Cardiac septum (tissue), 1 donor: Measurements from ENCODE around the gene PARVG. TPM values are rescaled to one million over a fixed set of nuclear protein-coding genes. Genes with fewer than 3 reads are reported as not detected.
A peak's percentile ranks its signal among the peaks of the same experiment; 100 is the strongest.

Source experiments
- DNase-seq: peaks from one replicate; pipeline ENCODE4 v3.0.0-alpha.2; 2020; ENCODE audit warnings: low spot score
- intact Hi-C: fragments of 100-400 bp; cut with DNase I; formaldehyde crosslinking; loops from one replicate; pipeline ENCODE4 v1.14.0; 2022
- total RNA-seq: library from RNA; stranded (reverse); fragmentation: NEBNext Ultra II Directional; extraction: Animal tissue kit (Norgen Biotek cat#: 25700); gene quantifications from one replicate; pipeline ENCODE4 v1.2.1, GENCODE V29; 2021
- donor health status: DM: no; HTN: no; CAD: no.

Gene PARVG
- total RNA-seq, 1 donor from 2014 or later, result 2.1 TPM

DNA sequence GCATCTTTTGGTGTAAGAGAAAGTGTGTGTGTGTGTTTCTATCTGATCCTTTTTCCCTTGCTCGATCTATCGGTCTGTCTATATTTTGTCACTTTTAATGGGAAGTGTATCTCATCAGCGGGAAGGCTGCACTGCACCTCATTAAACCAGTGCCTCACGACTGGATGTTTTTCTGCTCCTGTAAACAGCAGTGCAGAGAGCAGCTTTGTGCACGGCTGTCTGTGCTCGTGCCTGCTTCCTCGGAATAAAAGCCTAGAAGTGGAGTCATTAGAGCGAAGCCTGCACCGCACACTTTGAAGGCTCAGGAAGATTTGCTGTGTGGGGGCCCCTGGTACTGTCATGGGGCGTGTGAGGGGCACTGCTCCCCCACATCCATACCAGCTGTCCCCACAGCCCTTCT, 27.0 kb upstream of the PARVG start:
- intact Hi-C loops, result no loop called here
- DNase-seq, result no peak

DNA sequence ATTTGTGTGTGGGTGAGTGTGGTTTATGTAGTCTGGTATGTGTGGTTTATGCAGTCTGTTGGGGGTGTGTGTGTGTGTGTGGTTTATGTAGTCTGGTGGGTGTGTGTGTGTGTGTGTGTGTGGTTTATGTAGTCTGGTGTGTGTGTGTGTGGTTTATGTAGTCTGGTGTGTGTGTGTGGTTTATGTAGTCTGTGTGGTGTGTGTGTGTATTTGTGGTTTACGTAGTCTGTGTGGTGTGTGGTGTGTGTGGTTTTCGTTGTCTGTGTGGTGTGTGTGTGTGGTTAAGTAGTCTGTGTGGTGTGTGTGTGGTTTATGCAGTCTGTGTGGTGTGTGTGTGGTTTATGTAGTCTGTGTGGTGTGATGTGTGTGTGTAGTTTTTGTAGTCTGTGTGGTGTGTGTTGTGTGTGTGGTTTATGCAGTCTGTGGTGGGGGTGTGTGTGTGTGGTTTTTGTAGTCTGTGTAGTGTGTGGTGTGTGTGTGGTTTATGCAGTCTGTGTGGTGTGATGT, 26.2 kb upstream of the PARVG start:
- intact Hi-C loops, result no loop called here
- DNase-seq, result no peak

DNA sequence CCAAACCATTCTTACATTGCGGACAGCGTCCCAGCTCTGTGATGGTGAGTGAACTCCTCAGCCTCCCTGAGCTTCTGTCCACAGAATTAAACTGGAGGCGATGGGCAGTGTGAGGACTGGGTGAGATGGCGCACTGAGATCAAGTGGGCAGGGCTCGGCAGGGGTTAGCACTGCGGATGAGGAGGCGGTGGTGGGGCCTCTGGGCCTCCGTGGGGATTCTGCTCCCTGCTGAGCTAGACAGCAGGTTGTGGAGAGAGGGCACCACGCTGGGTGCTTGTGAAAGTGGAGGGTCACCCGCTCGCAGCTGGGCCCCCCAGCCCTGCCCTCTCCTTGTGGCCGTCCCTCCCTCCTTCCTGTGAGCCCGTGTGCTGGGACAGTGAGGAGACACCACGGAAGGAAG, 25.6 kb upstream of the PARVG start:
- no peak for DNase-seq
- intact Hi-C loops, result no loop called here

DNA sequence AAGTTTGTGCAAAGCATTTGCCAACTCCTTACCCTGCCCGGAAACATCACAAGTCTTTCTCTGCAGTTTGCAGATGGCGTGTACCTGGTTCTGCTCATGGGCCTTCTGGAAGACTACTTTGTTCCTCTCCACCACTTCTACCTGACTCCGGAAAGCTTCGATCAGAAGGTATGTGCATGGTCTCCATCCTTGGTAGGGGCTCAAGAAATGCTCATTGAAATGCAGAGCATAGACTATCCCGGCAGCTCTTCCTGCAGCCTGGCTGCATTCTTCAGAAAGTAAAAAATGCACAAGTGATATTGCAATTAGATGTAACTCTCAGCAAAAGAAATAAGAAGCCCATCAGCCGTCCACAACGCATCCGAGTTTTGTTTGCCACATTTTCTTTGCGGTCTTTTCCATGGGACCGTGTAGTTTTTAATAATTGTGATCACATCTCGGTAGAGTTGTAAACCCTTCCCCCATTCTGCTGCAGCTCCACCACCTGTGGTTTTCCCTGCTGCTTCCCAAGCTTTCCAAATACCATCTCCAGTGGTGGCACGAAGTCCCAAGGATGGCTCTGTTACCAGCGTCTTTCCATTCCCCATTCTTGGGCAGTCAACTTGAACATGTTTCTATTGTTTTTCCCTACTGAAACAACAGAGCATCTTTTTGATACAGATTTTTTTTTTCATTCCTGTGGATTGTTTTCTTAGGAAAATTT, 22.7 kb upstream of the PARVG start:
- no peak for DNase-seq
- intact Hi-C loops, result no loop called here

DNA sequence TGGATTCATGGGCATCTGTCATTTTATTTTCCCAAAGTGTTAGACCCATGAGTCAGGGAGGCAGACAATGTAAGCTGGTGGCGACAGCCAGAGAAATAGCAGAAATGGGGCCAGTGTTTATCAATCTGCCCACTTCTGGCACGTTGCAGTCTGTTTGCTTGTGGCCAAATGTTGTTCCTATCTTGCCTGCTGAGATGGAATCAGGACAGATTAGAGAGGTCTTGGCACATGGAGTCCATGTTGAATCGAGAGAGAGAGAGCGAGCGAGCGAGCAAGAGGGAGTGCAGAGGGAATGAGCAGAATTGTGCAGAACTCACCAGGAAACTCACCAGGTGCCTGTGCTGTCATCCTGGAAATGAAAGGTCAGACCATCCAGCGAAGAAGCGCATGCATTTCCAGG, 21.9 kb upstream of the PARVG start:
- DNase-seq, result no peak

DNA sequence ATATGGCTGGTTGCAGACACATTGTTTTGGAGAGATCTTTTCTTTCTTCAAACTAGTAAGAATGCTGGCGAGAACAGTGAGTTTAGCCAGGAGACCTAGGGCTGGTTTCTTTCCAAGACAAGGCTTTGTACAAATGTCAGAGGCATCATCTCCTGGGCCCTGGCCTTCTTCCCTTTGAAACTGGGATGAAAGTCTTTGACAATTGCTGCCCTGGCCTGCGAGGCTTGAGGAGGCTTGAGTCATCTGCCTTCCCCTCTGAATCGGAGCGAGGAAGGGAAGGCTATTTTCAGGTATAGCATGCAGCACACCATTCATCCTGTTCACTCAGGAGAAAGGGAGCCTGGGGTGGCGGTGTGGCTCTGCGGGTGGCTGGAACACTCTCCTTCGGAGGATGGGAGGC, 21.5 kb upstream of the PARVG start:
- intact Hi-C loops, result no loop called here
- no peak for DNase-seq

More for the DNA sequence above, 21.9 kb upstream of the PARVG start:
- intact Hi-C loops, result no loop called here

DNA sequence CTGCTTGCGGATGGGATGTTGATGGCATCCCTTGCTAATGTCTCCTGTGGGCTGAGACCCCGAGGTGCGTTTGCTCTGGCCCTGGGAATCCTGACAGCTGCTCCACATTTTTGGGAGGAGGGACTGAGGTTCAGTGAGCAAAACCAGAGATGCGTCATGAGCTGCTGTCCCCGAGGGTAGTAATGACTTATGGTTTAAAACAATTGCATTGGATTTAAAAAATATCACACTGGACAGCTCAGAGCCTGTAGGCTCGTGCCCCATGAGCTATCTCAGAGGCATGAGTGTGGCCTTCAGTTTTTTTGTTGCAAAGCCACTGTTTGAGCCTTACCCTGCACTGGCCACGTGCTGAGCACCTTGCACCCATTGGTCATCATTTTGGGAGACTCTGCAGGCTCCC, 20.9 kb upstream of the PARVG start:
- intact Hi-C loops, result no loop called here
- DNase-seq, result no peak

DNA sequence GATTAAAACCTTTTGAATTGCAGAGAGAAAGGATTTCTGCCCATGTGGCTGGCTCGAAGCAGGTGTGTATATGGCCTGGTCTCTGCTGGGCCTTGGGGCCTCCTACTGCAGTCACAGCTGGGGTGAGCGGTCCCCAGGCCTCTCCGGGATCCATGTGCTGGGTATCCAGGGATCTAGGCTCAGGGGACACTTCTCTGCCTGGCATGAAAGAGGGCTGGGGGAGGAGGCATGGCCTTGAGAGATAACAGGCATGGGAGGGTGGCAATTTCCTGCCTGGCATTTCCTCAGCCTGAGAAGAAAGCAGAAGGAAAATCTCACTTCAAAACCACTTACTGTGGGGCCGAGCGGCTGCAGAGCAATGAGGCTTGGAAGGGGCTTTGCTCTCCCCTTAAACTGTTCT, 20.3 kb upstream of the PARVG start:
- intact Hi-C loops, result no loop called here
- no peak for DNase-seq

DNA sequence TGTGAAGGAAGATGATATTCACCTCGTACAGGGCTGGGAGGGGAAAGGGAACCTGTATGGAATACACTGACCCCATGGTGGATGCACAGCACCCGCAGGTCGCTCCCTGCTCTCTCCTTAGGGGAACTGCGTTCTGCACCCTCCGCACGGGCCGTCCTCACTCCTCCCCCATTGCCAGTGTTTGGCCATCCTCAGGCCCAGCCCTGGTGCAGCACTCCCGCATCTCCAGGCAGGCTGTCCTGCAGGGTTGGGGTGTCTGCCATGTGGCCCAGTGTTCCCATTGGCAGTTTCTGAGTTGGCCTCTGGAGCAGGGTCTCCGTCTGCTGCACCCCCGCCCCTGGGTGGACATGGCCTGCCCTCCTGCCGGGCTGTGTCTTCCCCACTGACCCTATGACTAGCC, 19.1 kb upstream of the PARVG start:
- no peak for DNase-seq
- intact Hi-C loops, result no loop called here

DNA sequence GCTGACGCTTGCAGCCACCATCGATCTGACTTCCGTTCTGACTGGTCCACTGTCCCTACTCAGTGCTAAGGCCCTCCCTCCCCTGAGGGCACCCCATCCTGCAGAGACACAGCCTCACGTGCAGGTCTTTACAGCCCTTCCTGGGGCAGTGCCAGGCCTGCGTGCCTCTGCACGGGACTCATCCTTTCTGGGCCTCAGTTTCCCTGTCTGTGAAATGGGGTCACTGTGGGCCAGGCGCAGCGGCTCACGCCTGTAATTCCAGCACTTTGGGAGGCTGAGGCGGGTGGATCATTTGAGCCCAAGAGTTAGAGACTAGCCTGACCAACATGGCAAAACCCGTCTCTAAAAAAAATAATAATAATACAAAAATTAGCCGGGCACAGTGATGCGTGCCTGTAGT, 17.8 kb upstream of the PARVG start:
- intact Hi-C loops, result no loop called here
- no peak for DNase-seq

DNA sequence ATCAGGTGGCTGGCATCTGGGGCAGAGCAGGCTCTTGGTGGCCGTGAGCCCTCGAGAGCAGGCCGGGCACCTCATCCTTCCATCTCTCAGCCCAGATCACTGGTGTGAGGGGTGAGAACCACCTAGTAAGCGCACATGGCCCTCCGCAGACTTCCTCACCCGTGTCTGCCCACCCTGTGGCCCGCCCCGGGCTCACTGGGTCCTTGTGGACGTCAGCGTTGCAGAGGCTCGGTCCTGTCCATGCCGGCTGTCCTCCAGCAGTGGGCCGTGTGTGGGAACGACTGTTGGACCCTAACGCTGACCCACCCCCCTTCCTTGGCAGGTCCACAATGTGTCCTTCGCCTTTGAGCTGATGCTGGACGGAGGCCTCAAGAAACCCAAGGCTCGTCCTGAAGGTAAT, 17.2 kb upstream of the PARVG start:
- no peak for DNase-seq
- intact Hi-C loops, result no loop called here

DNA sequence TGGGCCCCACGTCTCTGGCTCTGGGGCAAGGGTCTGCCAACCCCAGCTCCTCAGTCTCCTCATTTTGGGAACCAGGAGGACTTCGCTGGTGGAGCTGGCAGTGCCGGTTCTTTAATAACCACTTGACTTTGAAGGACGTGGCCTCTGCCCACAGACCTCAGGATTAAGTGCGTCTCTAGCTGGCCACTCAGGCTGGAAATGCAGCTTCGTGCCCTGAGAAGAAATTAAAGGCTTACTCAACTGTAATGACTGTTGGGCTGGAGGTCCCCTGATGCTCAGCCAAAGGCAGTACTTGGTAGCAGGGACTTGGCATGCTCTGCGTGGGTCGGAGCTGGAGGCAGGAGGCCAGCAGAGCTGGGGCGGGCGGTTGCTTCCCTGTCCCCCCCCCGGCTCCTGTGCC, 16.7 kb upstream of the PARVG start:
- intact Hi-C loops, result no loop called here
- DNase-seq, result no peak

DNA sequence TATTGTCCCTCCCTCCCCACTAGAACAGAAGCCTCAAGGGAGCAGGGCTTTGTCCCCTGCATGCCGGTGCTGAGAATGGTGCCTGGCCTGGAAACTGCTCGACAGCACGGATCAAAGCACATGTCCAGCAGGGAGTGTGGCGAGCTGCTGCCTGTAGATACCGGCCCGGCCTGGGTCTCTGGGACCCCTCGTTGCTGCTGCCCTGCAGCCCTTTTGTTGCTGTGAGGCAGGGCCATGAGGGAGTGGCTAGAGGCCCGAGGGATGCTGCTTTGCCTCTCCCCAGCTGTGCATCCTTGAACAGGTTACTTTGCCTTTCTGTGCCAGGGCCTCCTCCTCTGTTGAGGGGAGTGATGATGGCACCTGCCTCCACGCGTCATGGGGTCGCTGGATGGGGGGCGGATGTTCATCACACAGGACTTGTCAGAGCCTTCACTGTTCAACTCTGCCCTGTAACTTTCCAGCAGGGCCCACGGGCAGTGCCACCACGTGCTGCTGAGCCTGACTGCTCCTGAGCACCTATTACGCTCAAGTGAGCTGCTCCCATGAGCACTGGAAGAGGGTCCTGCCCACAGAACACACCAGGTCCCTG, 15.3 kb upstream of the PARVG start:
- intact Hi-C loops, result no loop called here
- no peak for DNase-seq

DNA sequence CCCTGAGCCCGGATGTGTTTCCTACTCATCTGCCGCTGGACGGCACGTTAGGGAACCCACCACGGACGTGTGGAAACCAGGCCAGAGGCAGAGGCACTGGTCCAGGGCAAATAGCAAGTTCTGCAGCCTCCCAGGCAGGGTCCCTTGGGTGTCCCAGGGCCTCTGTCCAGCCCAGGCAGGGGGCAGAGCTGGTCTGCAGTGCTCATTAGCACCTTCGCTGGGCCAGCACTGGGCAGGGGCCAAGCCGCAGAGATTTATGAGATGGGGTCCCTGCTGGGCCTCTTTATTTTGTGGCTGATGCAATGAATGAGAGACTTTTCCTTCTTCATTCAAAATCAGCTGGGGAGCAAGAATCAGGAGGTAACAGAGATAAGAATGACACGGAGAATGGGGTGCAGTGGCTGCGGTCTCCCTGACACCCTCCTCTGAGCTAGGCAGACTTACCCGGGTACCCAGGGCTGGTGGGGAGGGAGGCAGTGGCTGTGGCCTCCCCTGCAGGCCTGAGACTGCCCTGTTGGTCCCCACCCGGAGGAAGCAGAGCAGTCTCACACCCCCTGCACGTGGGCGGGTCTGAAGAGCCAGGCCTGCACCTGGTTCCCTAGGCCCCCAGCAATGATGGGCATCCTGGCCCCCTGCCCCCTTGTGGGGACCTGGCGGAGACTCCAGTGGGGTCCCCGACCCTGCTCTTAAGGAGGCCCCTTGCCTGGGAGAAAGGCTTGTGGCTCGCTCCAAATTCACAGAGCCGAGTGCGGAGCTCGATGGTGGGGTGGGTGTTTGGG, 14.0 kb upstream of the PARVG start:
- DNase-seq, result no peak
- intact Hi-C loops, result no loop called here

DNA sequence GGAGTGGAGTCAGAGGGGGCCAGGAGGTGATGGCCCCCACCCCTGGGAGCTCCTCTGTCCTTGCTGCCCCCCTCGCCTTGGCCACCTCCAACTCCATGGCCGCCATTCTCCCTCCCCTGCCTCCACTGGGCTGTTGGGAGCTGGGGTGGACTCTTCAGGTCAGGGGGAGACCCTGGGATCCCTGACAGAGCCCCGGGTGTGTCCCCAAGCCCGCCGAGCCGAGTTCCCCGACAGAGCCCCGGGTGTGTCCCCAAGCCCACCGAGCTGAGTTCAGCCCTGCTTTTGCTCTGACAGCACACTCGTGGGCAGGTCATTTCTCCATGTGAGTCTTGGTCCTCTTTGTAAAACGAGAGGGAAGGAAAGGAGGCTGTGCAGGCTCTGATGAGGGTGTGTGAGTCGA, 13.2 kb upstream of the PARVG start:
- intact Hi-C loops, result no loop called here
- no peak for DNase-seq

DNA sequence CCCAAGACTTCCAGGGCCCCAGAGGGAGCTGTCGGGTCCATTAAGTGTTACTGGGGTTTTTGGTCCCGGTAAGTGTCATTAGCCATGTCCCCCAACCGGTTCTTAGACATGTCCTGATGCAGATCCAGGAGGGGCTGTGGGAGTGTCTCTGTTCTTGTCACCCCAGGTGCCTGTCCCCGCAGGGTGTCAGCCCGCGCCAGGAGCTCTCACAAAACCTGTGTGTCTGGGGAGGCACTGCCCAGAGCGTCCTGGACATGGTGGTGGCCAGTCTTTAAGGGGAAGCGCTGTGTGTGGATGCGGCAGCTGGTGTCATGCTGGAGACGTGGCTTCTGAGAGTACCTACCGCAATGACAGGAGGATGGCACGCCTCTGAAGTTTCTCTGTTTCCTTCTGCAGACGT, 12.5 kb upstream of the PARVG start:
- DNase-seq, result no peak
- intact Hi-C loops, result no loop called here

DNA sequence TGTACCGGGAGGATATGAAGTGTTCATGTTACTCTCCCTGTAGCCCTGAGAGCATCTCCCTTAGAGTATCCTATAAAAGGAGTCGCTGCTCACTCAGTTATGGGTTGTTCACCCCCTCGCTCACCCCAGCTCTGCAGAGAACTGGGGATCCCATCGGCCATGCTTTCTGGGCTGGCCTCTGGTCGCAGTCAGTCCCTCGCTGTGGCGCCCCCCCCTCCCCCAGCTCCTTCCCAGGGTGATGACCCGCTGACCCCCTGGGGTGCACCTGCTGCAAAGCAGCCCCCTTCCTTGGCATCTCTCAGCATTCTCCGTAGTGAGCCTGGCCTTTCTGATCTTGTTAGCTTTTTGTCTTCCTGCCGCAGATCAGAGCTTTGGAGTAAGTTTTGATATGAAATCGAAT, 10.3 kb upstream of the PARVG start:
- DNase-seq, result no peak
- intact Hi-C loops, result no loop called here

DNA sequence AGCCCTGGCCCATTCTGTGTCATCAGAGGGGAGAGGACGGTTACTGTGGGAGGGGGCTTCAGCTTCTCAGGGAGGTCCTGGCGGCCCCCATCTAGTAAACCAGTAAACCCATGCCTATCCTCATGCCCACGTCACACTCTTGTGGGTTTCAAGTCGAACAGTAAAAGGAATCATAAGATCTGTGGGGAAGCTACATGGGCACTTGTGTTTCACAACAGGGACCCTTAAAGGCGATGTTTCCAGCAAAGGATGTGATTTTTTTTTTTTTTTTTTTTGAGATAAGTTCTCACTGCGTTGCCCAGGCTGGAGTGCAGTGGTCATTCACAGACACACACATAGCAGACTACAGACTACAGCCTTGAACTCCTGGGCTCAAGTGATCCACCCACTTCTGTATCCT, 9.2 kb upstream of the PARVG start:
- no peak for DNase-seq
- intact Hi-C loops, result no loop called here

DNA sequence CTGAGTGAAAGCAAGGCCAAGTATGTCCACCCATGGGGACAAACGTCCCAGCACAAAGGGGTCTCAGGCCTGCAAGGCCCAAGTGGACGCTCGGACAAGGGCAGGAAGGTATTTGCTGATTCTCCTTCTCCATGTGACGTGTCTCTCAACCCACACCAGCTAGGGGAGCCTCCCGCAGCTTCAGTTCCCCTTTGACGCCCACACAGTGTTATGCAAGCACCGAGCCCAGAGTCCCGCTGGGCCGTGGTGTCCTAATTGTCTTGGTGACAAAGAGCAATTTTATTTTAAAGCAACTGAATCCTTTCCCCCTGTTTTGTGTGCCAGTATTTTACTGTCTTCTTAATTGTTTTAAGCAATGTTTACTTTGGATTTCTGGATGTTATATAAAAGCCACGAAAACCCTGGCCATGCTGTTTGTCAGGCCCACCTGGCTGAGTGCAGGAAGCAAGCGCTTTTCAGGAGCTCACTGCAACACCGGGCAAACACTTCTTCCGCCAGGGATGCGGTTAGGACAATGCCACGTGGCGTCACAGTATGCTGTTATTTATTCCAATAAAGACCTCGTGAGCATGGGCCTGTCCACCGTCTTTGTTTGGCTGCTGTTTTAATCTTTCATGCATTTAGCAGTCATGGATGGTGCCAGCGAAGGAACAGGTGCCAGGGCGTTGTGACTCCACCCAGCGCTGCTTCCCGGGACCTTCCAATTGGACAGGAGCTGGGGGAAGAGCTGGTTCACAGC, 8.2 kb upstream of the PARVG start:
- peak; percentile 91 for DNase-seq
- intact Hi-C loops, result no loop called here

DNA sequence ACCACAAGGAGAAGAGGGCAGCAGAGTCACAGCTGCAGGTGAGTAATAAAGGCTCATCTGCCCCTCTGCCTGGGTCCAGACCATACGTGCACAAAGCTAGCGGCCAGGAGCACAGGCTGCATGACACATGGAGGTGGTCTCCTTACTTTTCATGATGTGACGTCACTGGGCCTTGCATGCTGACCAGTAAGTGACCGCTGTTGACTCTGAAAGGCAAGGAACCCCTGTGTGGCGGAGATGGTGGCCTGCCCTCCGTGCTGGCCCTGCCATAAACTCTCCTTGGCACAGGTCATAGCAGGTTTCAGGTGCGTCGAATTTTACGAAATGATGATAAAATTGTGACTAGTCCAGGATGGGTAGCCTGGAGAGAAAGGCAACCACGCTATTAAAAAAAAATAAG, 7.6 kb upstream of the PARVG start:
- no peak for DNase-seq
- intact Hi-C loops, result no loop called here
